Measurements from ENCODE around the gene AMFR.

The AMFR gene

GRCh38 chr16:56401482-56401881 is 23.9 kb downstream of the AMFR start:
- Histone ChIP-seq H2BK5ac (ENCODE audit: low read depth, low read length, poor library complexity) (no peak overlapping the region), H3K4me1 (ENCODE audit: control insufficient read depth in 1 of 2, insufficient read depth in 2 of 2, low read length in 2 of 2) (no peaks in the 10 kb centered on the region), H4K8ac (ENCODE audit: low read depth, low read length) (no peak overlapping the region), H2AK5ac (ENCODE audit: low read length) (no peak overlapping the region), H3K4me2 (ENCODE audit: low read length) (no peak overlapping the region), H3K36me3 (ENCODE audit: control insufficient read depth in 1 of 2, insufficient read depth in 2 of 2, low read length in 2 of 2) (peaks cover 10 to 15% of the 10 kb centered on the region in 2 experiments), H3K79me2 (ENCODE audit: control insufficient read depth, insufficient read depth, low read length, poor library complexity) (no peaks in the 10 kb centered on the region), H2AFZ (ENCODE audit: insufficient read depth, low read length, poor library complexity) (no peak overlapping the region), H3K27me3 (ENCODE audit: insufficient read depth, low read length) (no peaks in the 10 kb centered on the region), H4K91ac (ENCODE audit: low read depth, low read length) (no peak overlapping the region), H3K18ac (ENCODE audit: low read length) (no peak overlapping the region), H3K4ac (ENCODE audit: low read depth, low read length) (no peak overlapping the region), H3K27ac (ENCODE audit: low read depth, low read length) (no peak overlapping the region), H3K79me1 (ENCODE audit: low read length) (no peaks in the 10 kb centered on the region), H3K4me3 (ENCODE audit: low read depth, low read length) (no peak overlapping the region), H3K9me3 (ENCODE audit: insufficient read depth, low read depth, low read length) (peaks cover 2% of the 10 kb centered on the region), H3K23ac (ENCODE audit: low read length) (no peak overlapping the region), H2BK12ac (ENCODE audit: low read length) (no peak overlapping the region), H3K9ac (ENCODE audit: low read length) (no peak overlapping the region), H3K14ac (ENCODE audit: low read length) (no peak overlapping the region), H2BK120ac (ENCODE audit: insufficient read depth, low read length, poor library complexity) (no peak overlapping the region), H4K12ac (ENCODE audit: low read depth, low read length) (no peak overlapping the region)
- DNase-seq: peak; percentile 30 to 58
- WGBS (ENCODE audit: extremely low coverage, insufficient coverage, insufficient read length): no CpG with 5 or more reads among the region's 5 CpGs

DNA sequence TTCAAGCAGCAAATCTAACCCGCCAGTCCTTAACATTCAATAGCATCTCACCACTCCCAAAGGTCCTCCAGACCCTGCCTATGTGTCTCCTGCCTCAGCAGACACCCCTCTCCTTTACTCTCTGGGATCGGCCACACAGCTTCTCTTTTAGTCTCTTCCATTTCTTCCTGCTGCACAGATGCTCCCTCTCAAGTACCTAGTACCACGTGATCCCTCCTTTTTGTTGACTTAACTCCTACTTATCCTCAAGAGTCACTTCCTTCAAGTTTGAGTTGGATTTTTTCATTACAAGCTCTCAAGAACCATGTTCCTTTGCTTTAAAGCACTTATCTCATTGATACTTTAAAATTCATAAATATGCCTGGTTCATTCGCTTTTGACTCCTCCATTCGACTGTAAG is 24.9 kb downstream of the AMFR start:
- Histone ChIP-seq H2BK120ac (ENCODE audit: insufficient read depth, low read length, poor library complexity) (no peak overlapping the region), H3K4me3 (ENCODE audit: low read depth, low read length) (no peak overlapping the region), H3K14ac (ENCODE audit: low read length) (no peak overlapping the region), H3K27me3 (ENCODE audit: insufficient read depth, low read length) (no peaks in the 10 kb centered on the region), H3K4me2 (ENCODE audit: low read length) (no peak overlapping the region), H3K9me3 (ENCODE audit: insufficient read depth, low read depth, low read length) (peaks cover 2% of the 10 kb centered on the region), H3K4me1 (ENCODE audit: control insufficient read depth in 1 of 2, insufficient read depth in 2 of 2, low read length in 2 of 2) (no peaks in the 10 kb centered on the region), H3K36me3 (ENCODE audit: control insufficient read depth in 1 of 2, insufficient read depth in 2 of 2, low read length in 2 of 2) (peaks cover 10 to 15% of the 10 kb centered on the region in 2 experiments), H3K9ac (ENCODE audit: low read length) (no peak overlapping the region), H2BK12ac (ENCODE audit: low read length) (no peak overlapping the region), H3K4ac (ENCODE audit: low read depth, low read length) (no peak overlapping the region), H3K23ac (ENCODE audit: low read length) (no peak overlapping the region), H4K12ac (ENCODE audit: low read depth, low read length) (no peak overlapping the region), H4K91ac (ENCODE audit: low read depth, low read length) (no peak overlapping the region), H2AFZ (ENCODE audit: insufficient read depth, low read length, poor library complexity) (no peak overlapping the region), H3K27ac (ENCODE audit: low read depth, low read length) (no peak overlapping the region), H3K79me2 (ENCODE audit: control insufficient read depth, insufficient read depth, low read length, poor library complexity) (no peaks in the 10 kb centered on the region), H2BK5ac (ENCODE audit: low read depth, low read length, poor library complexity) (no peak overlapping the region), H4K8ac (ENCODE audit: low read depth, low read length) (no peak overlapping the region), H3K79me1 (ENCODE audit: low read length) (no peaks in the 10 kb centered on the region), H2AK5ac (ENCODE audit: low read length) (no peak overlapping the region), H3K18ac (ENCODE audit: low read length) (no peak overlapping the region)
- no CpG with 5 or more reads among the region's 5 CpGs for whole genome bisulfite sequencing (ENCODE audit: extremely low coverage, insufficient coverage, insufficient read length)
- DNase-seq: no peak

DNA sequence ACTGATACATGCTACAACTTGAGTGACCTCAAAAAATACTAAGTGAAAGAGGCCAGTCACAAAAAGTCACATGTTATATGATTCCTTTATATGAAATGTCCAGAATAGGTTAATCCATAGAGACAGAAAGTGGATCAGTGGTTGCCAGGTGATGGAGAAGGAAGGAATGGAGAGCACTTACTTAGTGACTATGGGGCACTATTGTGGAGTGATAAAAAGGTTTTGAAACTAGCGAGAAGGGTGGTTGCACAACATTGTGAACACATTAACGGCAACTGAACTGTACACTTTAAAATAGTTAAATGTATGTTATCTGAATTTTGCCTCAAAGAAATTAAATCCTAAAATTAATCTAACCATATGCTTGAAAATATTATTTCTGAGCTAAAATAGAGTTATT is 25.9 kb downstream of the AMFR start:
- Histone ChIP-seq H3K4ac (ENCODE audit: low read depth, low read length) (no peak overlapping the region), H2AK5ac (ENCODE audit: low read length) (no peak overlapping the region), H2BK120ac (ENCODE audit: insufficient read depth, low read length, poor library complexity) (no peak overlapping the region), H3K23ac (ENCODE audit: low read length) (no peak overlapping the region), H3K4me2 (ENCODE audit: low read length) (no peak overlapping the region), H4K8ac (ENCODE audit: low read depth, low read length) (no peak overlapping the region), H3K14ac (ENCODE audit: low read length) (no peak overlapping the region), H3K36me3 (ENCODE audit: control insufficient read depth in 1 of 2, insufficient read depth in 2 of 2, low read length in 2 of 2) (peaks cover 9 to 12% of the 10 kb centered on the region in 2 experiments), H3K4me3 (ENCODE audit: low read depth, low read length) (no peak overlapping the region), H3K79me1 (ENCODE audit: low read length) (no peaks in the 10 kb centered on the region), H2BK5ac (ENCODE audit: low read depth, low read length, poor library complexity) (no peak overlapping the region), H3K27me3 (ENCODE audit: insufficient read depth, low read length) (no peaks in the 10 kb centered on the region), H2AFZ (ENCODE audit: insufficient read depth, low read length, poor library complexity) (no peak overlapping the region), H4K12ac (ENCODE audit: low read depth, low read length) (no peak overlapping the region), H2BK12ac (ENCODE audit: low read length) (no peak overlapping the region), H3K18ac (ENCODE audit: low read length) (no peak overlapping the region), H3K4me1 (ENCODE audit: control insufficient read depth in 1 of 2, insufficient read depth in 2 of 2, low read length in 2 of 2) (no peaks in the 10 kb centered on the region), H3K9ac (ENCODE audit: low read length) (no peak overlapping the region), H3K27ac (ENCODE audit: low read depth, low read length) (no peak overlapping the region), H3K79me2 (ENCODE audit: control insufficient read depth, insufficient read depth, low read length, poor library complexity) (no peaks in the 10 kb centered on the region), H4K91ac (ENCODE audit: low read depth, low read length) (no peak overlapping the region), H3K9me3 (ENCODE audit: insufficient read depth, low read depth, low read length) (peaks cover 2% of the 10 kb centered on the region)
- WGBS (ENCODE audit: extremely low coverage, insufficient coverage, insufficient read length): no CpG with 5 or more reads among the region's 2 CpGs
- no peak for DNase-seq

DNA sequence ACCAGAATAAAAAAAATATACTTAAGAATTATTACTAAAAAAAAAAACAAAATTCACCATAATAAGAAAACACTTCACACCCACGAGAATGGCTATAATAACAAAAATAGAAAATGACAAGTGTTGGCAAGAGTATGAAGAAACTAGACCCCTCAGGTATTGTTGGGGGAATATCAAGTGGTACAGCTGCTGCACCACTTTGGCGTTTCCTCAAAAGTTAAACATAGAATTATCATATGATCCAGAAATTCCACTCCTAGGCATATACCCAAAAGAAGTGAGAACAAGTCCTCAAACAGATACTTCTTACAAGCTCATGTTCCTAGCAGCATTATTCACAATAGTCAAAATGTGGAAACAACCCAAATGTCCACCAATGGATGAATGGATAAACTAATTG is 26.3 kb downstream of the AMFR start:
- Histone ChIP-seq H3K36me3 (ENCODE audit: control insufficient read depth in 1 of 2, insufficient read depth in 2 of 2, low read length in 2 of 2) (peaks cover 8 to 11% of the 10 kb centered on the region in 2 experiments), H3K79me1 (ENCODE audit: low read length) (no peaks in the 10 kb centered on the region), H3K79me2 (ENCODE audit: control insufficient read depth, insufficient read depth, low read length, poor library complexity) (no peaks in the 10 kb centered on the region), H3K14ac (ENCODE audit: low read length) (no peak overlapping the region), H2BK5ac (ENCODE audit: low read depth, low read length, poor library complexity) (no peak overlapping the region), H4K91ac (ENCODE audit: low read depth, low read length) (no peak overlapping the region), H3K27me3 (ENCODE audit: insufficient read depth, low read length) (no peaks in the 10 kb centered on the region), H2AK5ac (ENCODE audit: low read length) (no peak overlapping the region), H3K4ac (ENCODE audit: low read depth, low read length) (no peak overlapping the region), H2BK12ac (ENCODE audit: low read length) (no peak overlapping the region), H4K12ac (ENCODE audit: low read depth, low read length) (no peak overlapping the region), H3K4me3 (ENCODE audit: low read depth, low read length) (no peak overlapping the region), H4K8ac (ENCODE audit: low read depth, low read length) (no peak overlapping the region), H3K9me3 (ENCODE audit: insufficient read depth, low read depth, low read length) (peaks cover 2% of the 10 kb centered on the region), H2BK120ac (ENCODE audit: insufficient read depth, low read length, poor library complexity) (no peak overlapping the region), H3K9ac (ENCODE audit: low read length) (no peak overlapping the region), H3K4me1 (ENCODE audit: control insufficient read depth in 1 of 2, insufficient read depth in 2 of 2, low read length in 2 of 2) (no peaks in the 10 kb centered on the region), H2AFZ (ENCODE audit: insufficient read depth, low read length, poor library complexity) (no peak overlapping the region), H3K23ac (ENCODE audit: low read length) (no peak overlapping the region), H3K18ac (ENCODE audit: low read length) (no peak overlapping the region), H3K27ac (ENCODE audit: low read depth, low read length) (no peak overlapping the region), H3K4me2 (ENCODE audit: low read length) (no peak overlapping the region)
- no CpG with 5 or more reads among the region's 2 CpGs for WGBS (ENCODE audit: extremely low coverage, insufficient coverage, insufficient read length)
- DNase-seq: no peak
